Stimulated activated CD8-positive, alpha-beta memory T cell treated with anti-CD3 and anti-CD28 coated beads, Interleukin-12 subunit alpha, Interleukin-12 subunit beta, amount 100 ng/mL, for 4 hours (primary cell): Measurements from ENCODE around the gene GIMAP4.
"Not testable (repeated sequence)": the region's sequence is repeated elsewhere in the genome, so short reads cannot be mapped to it uniquely, and the experiment has no call there.

Experiments used
- DNase-seq: peaks from one replicate; pipeline ENCODE4 v3.0.0-alpha.2; 2020; ENCODE audit warnings: low read depth

Gene GIMAP4

GRCh38 chr7:150567169-150567568 lies at the start of gene GIMAP4:
Gene GIMAP4 (plus strand): TSS chr7:150567390. CDS start chr7:150569902, 2,512 bp downstream.
- no peak for DNase-seq

GRCh38 chr7:150519310-150519709 lies 47.9 kb upstream of the GIMAP4 start:
- no peak for DNase-seq

GRCh38 chr7:150520145-150520544 lies 47.0 kb upstream of the GIMAP4 start:
- no peak for DNase-seq

- DNase-seq = not testable (repeated sequence)
These were observed 44.3 kb upstream of the GIMAP4 start for GRCh38 chr7:150522931-150523330.

DNA sequence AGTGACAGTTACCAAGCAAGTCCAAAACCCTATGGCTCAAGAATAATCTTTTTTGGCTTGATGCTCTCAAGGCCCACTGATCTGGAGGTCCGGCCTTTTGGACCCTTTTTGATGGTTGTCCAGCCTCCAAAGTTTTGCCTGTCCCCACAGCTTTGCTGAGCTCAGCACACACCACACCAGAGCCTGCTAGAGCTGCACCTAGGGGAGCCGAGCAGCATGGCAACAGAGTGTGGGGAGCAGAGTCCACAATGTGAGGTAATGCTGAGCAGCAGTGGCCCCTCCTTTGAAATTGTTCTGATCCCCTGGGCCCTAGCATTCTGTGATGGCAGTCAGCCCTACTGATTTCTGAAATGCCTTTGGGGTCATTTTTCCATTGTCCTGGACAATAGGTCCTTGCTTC lies 43.2 kb upstream of the GIMAP4 start:
- no peak for DNase-seq

DNA sequence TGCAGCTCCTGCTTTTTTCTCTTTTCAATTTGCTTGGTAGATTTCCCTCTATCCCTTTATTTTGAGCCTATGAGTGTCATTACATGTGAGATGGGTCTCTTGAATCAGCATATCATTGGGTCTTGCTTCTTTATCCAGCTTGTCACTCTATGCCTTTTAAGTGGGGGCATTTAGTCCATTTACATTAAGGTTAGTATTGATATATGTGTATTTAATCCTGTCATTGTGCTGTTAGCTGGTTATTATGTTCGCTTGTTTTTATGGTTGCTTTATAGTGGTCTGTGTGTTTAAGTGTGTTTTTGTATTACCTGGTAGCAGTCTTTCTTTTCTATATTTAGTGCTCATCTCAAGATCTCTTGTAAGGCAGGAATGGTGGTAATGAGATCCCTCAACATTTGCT lies 35.5 kb upstream of the GIMAP4 start:
- DNase-seq = no peak

- DNase-seq = no peak
These were observed 28.9 kb upstream of the GIMAP4 start for GRCh38 chr7:150538259-150538658.

GRCh38 chr7:150553163-150553562 lies 14.0 kb upstream of the GIMAP4 start:
- no peak for DNase-seq

GRCh38 chr7:150556521-150557138 lies 10.6 kb upstream of the GIMAP4 start:
- no peak for DNase-seq

DNA sequence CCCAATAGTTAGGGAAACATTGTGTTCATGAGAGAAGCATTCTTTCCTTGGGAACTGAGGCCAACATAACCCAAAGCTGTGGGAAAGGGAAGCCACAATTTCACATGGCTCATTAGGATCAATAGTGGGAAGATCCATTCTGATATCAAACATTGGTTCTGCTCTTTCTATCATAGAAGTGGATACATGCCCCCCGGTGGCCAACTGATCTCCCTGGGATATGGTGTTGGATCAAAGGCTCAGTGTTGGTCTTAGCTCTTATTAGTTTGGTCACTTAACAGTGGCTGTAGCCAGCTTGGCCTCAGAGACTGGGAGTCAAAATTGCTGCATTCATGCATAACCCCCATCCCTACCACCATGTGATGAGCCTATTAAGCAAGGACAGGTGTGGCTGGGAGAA lies 6.7 kb upstream of the GIMAP4 start:
- DNase-seq = no peak

- DNase-seq = no peak
These were observed 4.3 kb upstream of the GIMAP4 start for GRCh38 chr7:150562919-150563318.

GRCh38 chr7:150564006-150564405 lies 3.2 kb upstream of the GIMAP4 start:
- DNase-seq = no peak

- no peak for DNase-seq
These were observed 2.6 kb upstream of the GIMAP4 start for GRCh38 chr7:150564566-150564965.

GRCh38 chr7:150565239-150565638 lies 2.0 kb upstream of the GIMAP4 start:
- DNase-seq = no peak

- DNase-seq = no peak
These were observed 1.1 kb upstream of the GIMAP4 start for GRCh38 chr7:150566123-150566522.

DNA sequence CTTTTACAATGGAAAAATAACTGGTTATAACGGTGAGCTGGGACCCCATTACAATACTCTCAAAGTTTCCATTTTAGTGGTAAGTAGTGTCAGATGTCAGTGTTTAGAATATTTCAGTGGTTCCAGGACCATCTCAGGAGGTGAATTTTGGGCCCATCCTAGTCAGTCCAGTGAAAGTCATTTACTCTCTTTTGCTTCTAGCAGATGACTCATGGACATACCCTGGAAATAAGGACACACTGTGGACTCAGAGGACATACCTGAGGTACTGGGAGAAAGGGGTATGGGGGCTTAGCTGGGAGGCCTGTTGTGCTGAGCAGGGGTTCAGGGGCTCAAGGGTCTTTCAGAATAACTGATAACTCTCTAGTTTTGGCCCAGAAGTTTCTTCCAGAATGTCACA lies 618 bp upstream of the GIMAP4 start:
- no peak for DNase-seq

- DNase-seq = no peak
These were observed 696 bp downstream of the GIMAP4 start for GRCh38 chr7:150567871-150568301.

GRCh38 chr7:150568714-150569113 lies 1.5 kb downstream of the GIMAP4 start:
- no peak for DNase-seq

DNA sequence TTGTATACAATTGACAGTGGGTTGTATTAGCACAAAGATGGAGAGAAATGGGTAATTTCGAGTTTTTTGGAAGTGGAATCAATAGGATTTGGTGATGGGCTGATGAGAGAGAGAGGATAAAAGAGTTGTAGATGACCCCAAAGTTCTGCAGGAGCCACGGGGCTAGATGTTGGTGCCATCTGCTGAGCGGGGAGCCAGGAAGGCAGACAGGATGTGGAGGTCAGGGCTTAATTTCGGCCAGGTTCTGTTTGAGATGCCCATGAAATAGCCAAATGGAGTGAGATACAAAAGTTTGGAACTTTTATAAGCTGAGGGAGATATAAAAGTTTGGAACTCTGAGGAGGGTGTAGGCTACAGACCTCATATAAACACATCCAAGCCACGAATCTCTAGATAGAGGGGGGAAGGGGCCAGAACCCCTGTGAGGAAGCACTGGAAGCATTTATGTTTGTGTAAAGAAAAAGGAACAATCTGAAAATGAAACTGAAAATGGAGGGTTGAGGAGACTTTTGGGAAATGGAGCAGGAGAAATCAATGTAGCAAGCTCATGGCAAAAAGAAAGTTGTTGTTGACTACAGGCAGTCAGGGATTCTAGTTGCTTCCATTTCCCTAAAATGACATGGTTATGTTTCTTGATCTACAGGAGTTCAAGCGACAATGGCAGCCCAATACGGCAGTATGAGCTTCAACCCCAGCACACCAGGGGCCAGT lies 2.2 kb downstream of the GIMAP4 start:
- DNase-seq = no peak

GRCh38 chr7:150570556-150571465 lies 3.6 kb downstream of the GIMAP4 start:
- DNase-seq = no peak

DNA sequence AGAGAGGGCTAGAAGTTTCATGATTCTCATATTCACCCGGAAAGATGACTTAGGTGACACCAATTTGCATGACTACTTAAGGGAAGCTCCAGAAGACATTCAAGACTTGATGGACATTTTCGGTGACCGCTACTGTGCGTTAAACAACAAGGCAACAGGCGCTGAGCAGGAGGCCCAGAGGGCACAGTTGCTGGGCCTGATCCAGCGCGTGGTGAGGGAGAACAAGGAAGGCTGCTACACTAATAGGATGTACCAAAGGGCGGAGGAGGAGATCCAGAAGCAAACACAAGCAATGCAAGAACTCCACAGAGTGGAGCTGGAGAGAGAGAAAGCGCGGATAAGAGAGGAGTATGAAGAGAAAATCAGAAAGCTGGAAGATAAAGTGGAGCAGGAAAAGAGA lies 5.3 kb downstream of the GIMAP4 start:
- DNase-seq = no peak

GRCh38 chr7:150579979-150580637 lies 12.9 kb downstream of the GIMAP4 start:
- not testable (repeated sequence) for DNase-seq
